ENCODE data around the gene NIPAL4.

Gene NIPAL4

GRCh38 chr5:157460921-157461792 is 1.1 kb downstream of the NIPAL4 start:
- Histone ChIP-seq H3K27ac (ENCODE audit: insufficient read depth, low read length, poor library complexity, severe bottlenecking) (no peak overlapping the region), H3K27me3 (replicated peaks; ENCODE audit: control insufficient read depth, insufficient read depth, low read length, poor library complexity, severe bottlenecking) (no peaks in the 10 kb centered on the region)

GRCh38 chr5:157463081-157463480 is 3.1 kb downstream of the NIPAL4 start:
- Histone ChIP-seq H3K4me1 (ENCODE audit: control insufficient read depth, insufficient read depth, low read length, poor library complexity, severe bottlenecking) (peaks cover 3% of the 10 kb centered on the region), H3K36me3 (ENCODE audit: control insufficient read depth, insufficient read depth, low read length) (no peaks in the 10 kb centered on the region), H3K27ac (ENCODE audit: insufficient read depth, low read length, poor library complexity, severe bottlenecking) (no peak overlapping the region), H3K9me3 (ENCODE audit: control insufficient read depth, low read length) (no peaks in the 10 kb centered on the region), H3K27me3 (replicated peaks; ENCODE audit: control insufficient read depth, insufficient read depth, low read length, poor library complexity, severe bottlenecking) (no peaks in the 10 kb centered on the region), H3K4me3 (ENCODE audit: insufficient read depth, low read depth, low read length, poor library complexity, severe bottlenecking) (no peak overlapping the region)
- DNase-seq = no peak

More at GRCh38 chr5:157460921-157461792, 1.1 kb downstream of the NIPAL4 start:
- H3K9me3 ChIP-seq (ENCODE audit: control insufficient read depth, low read length) = no peaks in the 10 kb centered on the region
- no peak overlapping the region for H3K4me3 ChIP-seq (ENCODE audit: insufficient read depth, low read depth, low read length, poor library complexity, severe bottlenecking)
- no peaks in the 10 kb centered on the region for H3K36me3 ChIP-seq (ENCODE audit: control insufficient read depth, insufficient read depth, low read length)
- DNase-seq = no peak
- peaks cover 3% of the 10 kb centered on the region for H3K4me1 ChIP-seq (ENCODE audit: control insufficient read depth, insufficient read depth, low read length, poor library complexity, severe bottlenecking)

GRCh38 chr5:157463621-157464518 is 3.9 kb downstream of the NIPAL4 start:
- H3K4me1 ChIP-seq (ENCODE audit: control insufficient read depth, insufficient read depth, low read length, poor library complexity, severe bottlenecking) = peaks cover 3% of the 10 kb centered on the region
- no peaks in the 10 kb centered on the region for H3K36me3 ChIP-seq (ENCODE audit: control insufficient read depth, insufficient read depth, low read length)
- H3K27me3 ChIP-seq (replicated peaks; ENCODE audit: control insufficient read depth, insufficient read depth, low read length, poor library complexity, severe bottlenecking) = no peaks in the 10 kb centered on the region
- no peak overlapping the region for H3K4me3 ChIP-seq (ENCODE audit: insufficient read depth, low read depth, low read length, poor library complexity, severe bottlenecking)
- H3K27ac ChIP-seq (ENCODE audit: insufficient read depth, low read length, poor library complexity, severe bottlenecking) = no peak overlapping the region
- H3K9me3 ChIP-seq (ENCODE audit: control insufficient read depth, low read length) = no peaks in the 10 kb centered on the region
- no peak for DNase-seq

- no peaks in the 10 kb centered on the region for H3K9me3 ChIP-seq (ENCODE audit: control insufficient read depth, low read length)
- no peak for DNase-seq
- peaks cover 3% of the 10 kb centered on the region for H3K4me1 ChIP-seq (ENCODE audit: control insufficient read depth, insufficient read depth, low read length, poor library complexity, severe bottlenecking)
- no peak overlapping the region for H3K4me3 ChIP-seq (ENCODE audit: insufficient read depth, low read depth, low read length, poor library complexity, severe bottlenecking)
- H3K36me3 ChIP-seq (ENCODE audit: control insufficient read depth, insufficient read depth, low read length) = no peaks in the 10 kb centered on the region
- no peaks in the 10 kb centered on the region for H3K27me3 ChIP-seq (replicated peaks; ENCODE audit: control insufficient read depth, insufficient read depth, low read length, poor library complexity, severe bottlenecking)
- no peak overlapping the region for H3K27ac ChIP-seq (ENCODE audit: insufficient read depth, low read length, poor library complexity, severe bottlenecking)
Observed at GRCh38 chr5:157464519-157465171, 4.6 kb downstream of the NIPAL4 start.

GRCh38 chr5:157468293-157468965 is 8.4 kb downstream of the NIPAL4 start:
- H3K4me1 ChIP-seq (ENCODE audit: control insufficient read depth, insufficient read depth, low read length, poor library complexity, severe bottlenecking) = no peaks in the 10 kb centered on the region
- no peak overlapping the region for H3K4me3 ChIP-seq (ENCODE audit: insufficient read depth, low read depth, low read length, poor library complexity, severe bottlenecking)
- no peak overlapping the region for H3K27ac ChIP-seq (ENCODE audit: insufficient read depth, low read length, poor library complexity, severe bottlenecking)
- no peaks in the 10 kb centered on the region for H3K9me3 ChIP-seq (ENCODE audit: control insufficient read depth, low read length)
- DNase-seq = no peak
- H3K36me3 ChIP-seq (ENCODE audit: control insufficient read depth, insufficient read depth, low read length) = no peaks in the 10 kb centered on the region
- no peaks in the 10 kb centered on the region for H3K27me3 ChIP-seq (replicated peaks; ENCODE audit: control insufficient read depth, insufficient read depth, low read length, poor library complexity, severe bottlenecking)

GRCh38 chr5:157469073-157469472 is 9.1 kb downstream of the NIPAL4 start:
- no peaks in the 10 kb centered on the region for H3K27me3 ChIP-seq (replicated peaks; ENCODE audit: control insufficient read depth, insufficient read depth, low read length, poor library complexity, severe bottlenecking)
- H3K9me3 ChIP-seq (ENCODE audit: control insufficient read depth, low read length) = no peaks in the 10 kb centered on the region
- no peaks in the 10 kb centered on the region for H3K36me3 ChIP-seq (ENCODE audit: control insufficient read depth, insufficient read depth, low read length)
- DNase-seq = no peak
- no peak overlapping the region for H3K4me3 ChIP-seq (ENCODE audit: insufficient read depth, low read depth, low read length, poor library complexity, severe bottlenecking)
- H3K4me1 ChIP-seq (ENCODE audit: control insufficient read depth, insufficient read depth, low read length, poor library complexity, severe bottlenecking) = no peaks in the 10 kb centered on the region
- no peak overlapping the region for H3K27ac ChIP-seq (ENCODE audit: insufficient read depth, low read length, poor library complexity, severe bottlenecking)

- H3K27ac ChIP-seq (ENCODE audit: insufficient read depth, low read length, poor library complexity, severe bottlenecking) = no peak overlapping the region
- no peaks in the 10 kb centered on the region for H3K9me3 ChIP-seq (ENCODE audit: control insufficient read depth, low read length)
- H3K27me3 ChIP-seq (replicated peaks; ENCODE audit: control insufficient read depth, insufficient read depth, low read length, poor library complexity, severe bottlenecking) = no peaks in the 10 kb centered on the region
- peaks cover 5% of the 10 kb centered on the region for H3K36me3 ChIP-seq (ENCODE audit: control insufficient read depth, insufficient read depth, low read length)
- no peaks in the 10 kb centered on the region for H3K4me1 ChIP-seq (ENCODE audit: control insufficient read depth, insufficient read depth, low read length, poor library complexity, severe bottlenecking)
- no peak for DNase-seq
- H3K4me3 ChIP-seq (ENCODE audit: insufficient read depth, low read depth, low read length, poor library complexity, severe bottlenecking) = no peak overlapping the region
Observed at GRCh38 chr5:157469687-157470086, 9.7 kb downstream of the NIPAL4 start.

- DNase-seq = no peak
- Histone ChIP-seq H3K27ac (ENCODE audit: insufficient read depth, low read length, poor library complexity, severe bottlenecking) (no peak overlapping the region), H3K27me3 (replicated peaks; ENCODE audit: control insufficient read depth, insufficient read depth, low read length, poor library complexity, severe bottlenecking) (no peaks in the 10 kb centered on the region), H3K9me3 (ENCODE audit: control insufficient read depth, low read length) (no peaks in the 10 kb centered on the region), H3K36me3 (ENCODE audit: control insufficient read depth, insufficient read depth, low read length) (peaks cover 5% of the 10 kb centered on the region), H3K4me3 (ENCODE audit: insufficient read depth, low read depth, low read length, poor library complexity, severe bottlenecking) (no peak overlapping the region), H3K4me1 (ENCODE audit: control insufficient read depth, insufficient read depth, low read length, poor library complexity, severe bottlenecking) (no peaks in the 10 kb centered on the region)
Observed at GRCh38 chr5:157470631-157471030, 10.6 kb downstream of the NIPAL4 start.

GRCh38 chr5:157471709-157472108 is 11.7 kb downstream of the NIPAL4 start:
- H3K27ac ChIP-seq (ENCODE audit: insufficient read depth, low read length, poor library complexity, severe bottlenecking) = no peak overlapping the region
- no peaks in the 10 kb centered on the region for H3K27me3 ChIP-seq (replicated peaks; ENCODE audit: control insufficient read depth, insufficient read depth, low read length, poor library complexity, severe bottlenecking)
- no peaks in the 10 kb centered on the region for H3K9me3 ChIP-seq (ENCODE audit: control insufficient read depth, low read length)
- DNase-seq = no peak
- H3K4me1 ChIP-seq (ENCODE audit: control insufficient read depth, insufficient read depth, low read length, poor library complexity, severe bottlenecking) = no peaks in the 10 kb centered on the region
- H3K4me3 ChIP-seq (ENCODE audit: insufficient read depth, low read depth, low read length, poor library complexity, severe bottlenecking) = no peak overlapping the region
- peaks cover 5% of the 10 kb centered on the region for H3K36me3 ChIP-seq (ENCODE audit: control insufficient read depth, insufficient read depth, low read length)

Data from effector memory CD4-positive, alpha-beta T cell (primary cell).